ENCODE data around the gene DCDC1.

Gene DCDC1

DNA sequence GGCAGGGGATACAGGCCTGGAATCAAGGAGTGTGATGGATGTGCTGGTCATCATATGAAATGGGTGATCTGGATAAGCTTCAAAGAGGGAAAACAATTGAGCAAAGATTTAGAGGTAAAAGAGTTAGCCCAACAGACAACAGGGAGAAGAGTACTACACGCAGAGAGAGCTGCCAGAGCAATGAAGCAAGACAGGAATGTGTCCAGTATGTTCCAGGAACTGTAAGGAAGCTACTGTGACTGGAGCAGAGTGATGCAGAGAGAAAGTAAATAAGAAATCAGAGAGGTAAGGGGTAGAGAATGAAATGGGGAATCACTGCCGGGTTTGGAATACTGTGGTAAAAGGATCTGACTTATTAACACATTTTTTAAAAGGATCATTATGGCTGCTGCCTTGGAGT, 255.1 kb downstream of the DCDC1 start:
- Histone ChIP-seq H3K27me3 (ENCODE audit: insufficient read depth, low read depth) (no peaks in the 10 kb centered on the region), H3K9ac (no peak overlapping the region), H3K79me2 (ENCODE audit: insufficient read depth, low read depth) (no peaks in the 10 kb centered on the region), H3K4me1 (ENCODE audit: low read depth, poor library complexity, severe bottlenecking) (no peaks in the 10 kb centered on the region), H4K20me1 (ENCODE audit: insufficient read depth) (no peaks in the 10 kb centered on the region), H3K27ac (no peak overlapping the region), H2AFZ (ENCODE audit: low read depth) (no peak overlapping the region), H3K4me2 (no peak overlapping the region), H3K36me3 (ENCODE audit: insufficient read depth) (no peaks in the 10 kb centered on the region), H3K4me3 (IDR thresholded peaks at IDR 0.05; ENCODE audit: insufficient read depth, low read depth, low read length) (no peak overlapping the region)
- TF ChIP-seq, protein P1, sequence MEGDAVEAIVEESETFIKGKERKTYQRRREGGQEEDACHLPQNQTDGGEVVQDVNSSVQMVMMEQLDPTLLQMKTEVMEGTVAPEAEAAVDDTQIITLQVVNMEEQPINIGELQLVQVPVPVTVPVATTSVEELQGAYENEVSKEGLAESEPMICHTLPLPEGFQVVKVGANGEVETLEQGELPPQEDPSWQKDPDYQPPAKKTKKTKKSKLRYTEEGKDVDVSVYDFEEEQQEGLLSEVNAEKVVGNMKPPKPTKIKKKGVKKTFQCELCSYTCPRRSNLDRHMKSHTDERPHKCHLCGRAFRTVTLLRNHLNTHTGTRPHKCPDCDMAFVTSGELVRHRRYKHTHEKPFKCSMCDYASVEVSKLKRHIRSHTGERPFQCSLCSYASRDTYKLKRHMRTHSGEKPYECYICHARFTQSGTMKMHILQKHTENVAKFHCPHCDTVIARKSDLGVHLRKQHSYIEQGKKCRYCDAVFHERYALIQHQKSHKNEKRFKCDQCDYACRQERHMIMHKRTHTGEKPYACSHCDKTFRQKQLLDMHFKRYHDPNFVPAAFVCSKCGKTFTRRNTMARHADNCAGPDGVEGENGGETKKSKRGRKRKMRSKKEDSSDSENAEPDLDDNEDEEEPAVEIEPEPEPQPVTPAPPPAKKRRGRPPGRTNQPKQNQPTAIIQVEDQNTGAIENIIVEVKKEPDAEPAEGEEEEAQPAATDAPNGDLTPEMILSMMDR (conservative IDR thresholded peaks at IDR 0.05; ENCODE audit: low read depth, low read length): no peak

DNA sequence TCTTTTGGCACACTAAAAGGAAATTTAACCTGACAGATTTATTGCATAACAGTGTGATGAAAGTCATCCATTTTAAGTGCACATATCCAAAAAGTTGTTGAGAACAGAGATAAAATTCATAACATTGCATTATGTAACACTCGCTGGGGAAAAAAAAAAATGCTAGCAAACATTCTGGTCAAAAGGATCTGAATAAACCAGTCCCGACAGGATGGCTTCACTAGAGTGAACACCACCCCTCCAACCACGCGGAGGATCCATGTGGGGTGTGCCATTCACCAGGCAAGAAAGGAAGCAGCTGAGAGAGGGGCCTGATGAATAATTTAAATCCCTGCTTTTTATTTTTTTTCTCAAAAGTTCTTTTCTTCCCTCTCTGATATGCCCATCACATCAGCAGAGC, 258.7 kb downstream of the DCDC1 start:
- H3K4me2 ChIP-seq: no peak overlapping the region
- H4K20me1 ChIP-seq (ENCODE audit: insufficient read depth): no peaks in the 10 kb centered on the region
- H3K27me3 ChIP-seq (ENCODE audit: insufficient read depth, low read depth): no peaks in the 10 kb centered on the region
- no peak overlapping the region for H3K27ac ChIP-seq
- no peak overlapping the region for H3K4me3 ChIP-seq (IDR thresholded peaks at IDR 0.05; ENCODE audit: insufficient read depth, low read depth, low read length)
- no peak overlapping the region for H3K9ac ChIP-seq
- TF ChIP-seq, protein P1 (conservative IDR thresholded peaks at IDR 0.05; ENCODE audit: low read depth, low read length): no peak
- H2AFZ ChIP-seq (ENCODE audit: low read depth): no peak overlapping the region
- H3K4me1 ChIP-seq (ENCODE audit: low read depth, poor library complexity, severe bottlenecking): no peaks in the 10 kb centered on the region
- no peaks in the 10 kb centered on the region for H3K79me2 ChIP-seq (ENCODE audit: insufficient read depth, low read depth)
- no peaks in the 10 kb centered on the region for H3K36me3 ChIP-seq (ENCODE audit: insufficient read depth)

DNA sequence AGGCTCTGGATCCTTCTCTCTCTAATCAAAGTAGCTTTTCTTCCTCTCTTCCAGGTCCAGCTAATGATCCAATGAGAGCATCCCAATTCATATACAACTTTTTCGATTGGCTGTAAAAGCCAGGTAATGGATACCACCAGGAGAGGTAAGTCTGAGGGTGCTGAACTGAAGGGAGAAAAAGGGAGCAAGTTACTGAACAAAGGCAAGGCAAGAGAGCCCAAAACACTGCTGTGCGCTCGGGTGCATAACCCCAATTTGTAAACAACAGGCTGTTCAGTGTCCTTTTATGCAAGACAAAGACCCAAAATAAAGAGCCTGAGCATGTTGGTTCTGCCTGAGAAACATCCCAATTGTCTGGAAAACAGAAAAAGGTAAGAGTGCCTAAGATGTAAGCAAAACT, 260.1 kb downstream of the DCDC1 start:
- Histone ChIP-seq H3K79me2 (ENCODE audit: insufficient read depth, low read depth) (no peaks in the 10 kb centered on the region), H3K9ac (no peak overlapping the region)

DNA sequence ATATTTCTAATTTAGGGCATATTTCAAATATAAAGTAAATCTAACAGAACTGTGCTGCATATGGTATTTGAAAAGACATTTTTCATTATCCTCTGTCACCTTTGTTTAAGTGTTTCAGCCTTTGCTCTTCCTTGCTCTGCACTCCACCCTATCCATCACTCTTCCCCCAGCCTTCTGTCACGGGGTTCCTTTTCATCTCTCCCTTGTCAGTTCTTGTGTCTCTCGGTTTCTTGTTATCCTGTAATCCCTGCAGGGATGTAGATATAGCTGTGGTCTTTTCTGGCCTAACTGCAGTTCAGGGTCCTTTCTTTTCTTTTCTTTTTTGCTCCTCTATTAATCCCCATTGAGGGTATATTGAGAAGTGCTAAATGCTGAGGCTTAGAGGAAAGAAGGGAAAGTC, 261.9 kb downstream of the DCDC1 start:
- Histone ChIP-seq H4K20me1 (ENCODE audit: insufficient read depth) (no peaks in the 10 kb centered on the region), H3K79me2 (ENCODE audit: insufficient read depth, low read depth) (no peaks in the 10 kb centered on the region), H3K36me3 (ENCODE audit: insufficient read depth) (no peaks in the 10 kb centered on the region), H3K27me3 (ENCODE audit: insufficient read depth, low read depth) (no peaks in the 10 kb centered on the region), H3K4me2 (no peak overlapping the region), H3K27ac (no peak overlapping the region), H3K4me3 (IDR thresholded peaks at IDR 0.05; ENCODE audit: insufficient read depth, low read depth, low read length) (no peak overlapping the region), H3K9ac (no peak overlapping the region), H2AFZ (ENCODE audit: low read depth) (no peak overlapping the region), H3K4me1 (ENCODE audit: low read depth, poor library complexity, severe bottlenecking) (no peaks in the 10 kb centered on the region)
- TF ChIP-seq, protein P1 (conservative IDR thresholded peaks at IDR 0.05; ENCODE audit: low read depth, low read length): no peak

More for the DNA sequence above, 260.1 kb downstream of the DCDC1 start:
- H3K4me1 ChIP-seq (ENCODE audit: low read depth, poor library complexity, severe bottlenecking): no peaks in the 10 kb centered on the region
- H2AFZ ChIP-seq (ENCODE audit: low read depth): no peak overlapping the region
- no peak overlapping the region for H3K27ac ChIP-seq
- H3K27me3 ChIP-seq (ENCODE audit: insufficient read depth, low read depth): no peaks in the 10 kb centered on the region
- no peaks in the 10 kb centered on the region for H4K20me1 ChIP-seq (ENCODE audit: insufficient read depth)
- TF ChIP-seq, protein P1 (conservative IDR thresholded peaks at IDR 0.05; ENCODE audit: low read depth, low read length): no peak
- no peak overlapping the region for H3K4me3 ChIP-seq (IDR thresholded peaks at IDR 0.05; ENCODE audit: insufficient read depth, low read depth, low read length)
- H3K4me2 ChIP-seq: no peak overlapping the region
- no peaks in the 10 kb centered on the region for H3K36me3 ChIP-seq (ENCODE audit: insufficient read depth)

All from KMS-11 (cell line).